ENCODE measurements around the gene S100PBP. TPM values are rescaled to one million over a fixed set of nuclear protein-coding genes. Genes with fewer than 3 reads are reported as not detected.

The S100PBP gene
- total RNA-seq, 1 experiment from 2014 or later: 50.1 TPM

GRCh38 chr1:32858136-32858535 is 40.7 kb downstream of the S100PBP start:
- Histone ChIP-seq H2AFZ (ENCODE audit: low read length) (no peak overlapping the region), H3K4ac (ENCODE audit: low read depth, low read length) (no peak overlapping the region), H2BK120ac (ENCODE audit: low read depth, low read length, poor library complexity, severe bottlenecking) (no peak overlapping the region), H3K4me2 (ENCODE audit: insufficient read depth, insufficient read length, low read length) (no peak overlapping the region), H3K9me3 (ENCODE audit: control insufficient read depth, low read depth, low read length) (no peaks in the 10 kb centered on the region), H3K27me3 (ENCODE audit: insufficient read depth, low read length) (no peaks in the 10 kb centered on the region), H3T11ph (ENCODE audit: low read length) (no peak overlapping the region), H4K5ac (ENCODE audit: insufficient read length, low read depth, low read length) (no peak overlapping the region), H3K14ac (ENCODE audit: insufficient read depth, low read length) (no peak overlapping the region), H3K23ac (ENCODE audit: insufficient read length, low read depth, low read length) (no peak overlapping the region), H3K23me2 (ENCODE audit: insufficient read length, low read depth, low read length, poor library complexity, severe bottlenecking) (no peaks in the 10 kb centered on the region), H4K8ac (replicated peaks; ENCODE audit: insufficient read length, low read depth, low read length) (no peak overlapping the region), H3K56ac (ENCODE audit: insufficient read length, low read depth, low read length) (no peak overlapping the region), H2AK5ac (ENCODE audit: insufficient read length, low read length) (no peak overlapping the region), H3K27ac (ENCODE audit: insufficient read length, low read depth, low read length) (no peak overlapping the region), H4K20me1 (ENCODE audit: control insufficient read depth, insufficient read depth, insufficient read length) (no peaks in the 10 kb centered on the region), H2BK15ac (ENCODE audit: low read depth, low read length) (no peak overlapping the region), H2BK20ac (ENCODE audit: low read depth, low read length, poor library complexity, severe bottlenecking) (no peak overlapping the region), H4K91ac (ENCODE audit: insufficient read length, low read depth, low read length) (no peak overlapping the region), H3K18ac (ENCODE audit: insufficient read length, low read depth, low read length) (no peak overlapping the region), H2BK5ac (ENCODE audit: insufficient read length, low read length) (no peak overlapping the region), H3K79me2 (ENCODE audit: insufficient read depth, low read length) (no peaks in the 10 kb centered on the region), H3K9ac (ENCODE audit: extremely low read depth, insufficient read length, low read length) (no peak overlapping the region), H3K79me1 (ENCODE audit: insufficient read depth, low read depth, low read length, poor library complexity, severe bottlenecking) (no peaks in the 10 kb centered on the region), H2BK12ac (ENCODE audit: insufficient read length, low read depth, low read length) (no peak overlapping the region), H3K4me1 (ENCODE audit: insufficient read depth, low read length) (no peaks in the 10 kb centered on the region)
- H3K9me3 Mint-ChIP-seq: no peaks in the 10 kb centered on the region
- no CpG with 5 or more reads among the region's 2 CpGs for WGBS (ENCODE audit: extremely low coverage, insufficient read length, low lambda C conversion rate)
- H3K4me3 Mint-ChIP-seq: no peak overlapping the region
- peaks cover 16 to 51% (median 49%) of the 10 kb centered on the region in 3 experiments for H3K36me3 Mint-ChIP-seq (ENCODE audit: insufficient read depth in 1 of 3, low read depth in 3 of 3)
- no peak for DNase-seq
- H3K27ac Mint-ChIP-seq: no peak overlapping the region
- no peaks in the 10 kb centered on the region for H3K27me3 Mint-ChIP-seq (ENCODE audit: low read depth)
- no peak for TF ChIP-seq CTCF (conservative IDR thresholded peaks at IDR 0.05)
- no peaks in the 10 kb centered on the region for H3K4me1 Mint-ChIP-seq
